Hematopoietic multipotent progenitor cell treated with erythropoietin and hydrocortisone succinate and interleukin-3 and kit ligand, for 8 days (in vitro differentiated cells): ENCODE data around the gene MATCAP1.

ENCODE experiments used
- DNase-seq: peaks from one replicate; pipeline ENCODE4 v3.0.0-alpha.2; 2015

MATCAP1 gene

DNA sequence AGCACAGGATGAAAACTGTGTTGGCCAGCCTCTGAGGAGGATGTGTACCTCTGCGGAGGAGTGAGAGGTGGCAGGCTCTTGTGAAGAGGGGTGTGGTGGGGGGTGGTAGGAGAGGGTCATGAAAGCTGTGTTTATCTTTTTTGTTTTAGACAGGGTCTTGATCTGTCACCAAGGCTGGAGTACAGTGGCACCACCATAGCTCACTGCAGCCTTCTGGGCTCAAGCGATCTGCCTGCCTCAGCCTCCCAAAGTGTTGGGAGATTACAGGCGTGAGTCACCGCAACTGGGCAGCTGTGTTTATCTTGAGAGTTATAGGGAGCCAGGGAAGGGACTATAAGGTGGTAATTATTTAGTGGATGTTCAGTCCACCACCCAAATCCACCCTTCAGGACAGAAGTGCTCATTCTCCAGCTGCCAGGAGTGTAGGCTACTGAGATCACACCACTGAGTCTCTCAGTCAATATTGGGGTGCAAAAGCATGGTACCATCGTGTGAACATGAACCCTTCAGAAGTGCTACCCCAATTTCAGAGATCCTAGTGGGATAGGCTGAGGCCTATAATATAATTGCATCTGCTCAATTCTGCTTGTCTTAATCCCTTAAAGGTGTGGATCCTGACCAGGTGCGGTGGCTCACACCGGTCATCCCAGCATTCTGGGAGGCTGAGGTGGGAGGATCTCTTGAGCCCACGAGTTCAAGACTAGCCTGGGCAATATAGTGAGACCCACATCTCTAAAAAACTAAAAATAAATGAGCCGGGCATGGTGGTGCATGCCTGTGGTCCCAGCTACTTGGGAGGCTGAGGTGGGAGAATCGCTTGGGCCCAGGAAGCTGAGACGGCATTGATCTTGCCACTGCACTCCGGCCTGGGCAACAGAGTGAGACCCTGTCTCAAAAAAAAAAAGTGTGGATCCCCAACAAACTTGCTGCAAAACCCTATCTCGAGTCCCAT, 7.0 kb upstream of the MATCAP1 start:
- peak; percentile 80 for DNase-seq

DNA sequence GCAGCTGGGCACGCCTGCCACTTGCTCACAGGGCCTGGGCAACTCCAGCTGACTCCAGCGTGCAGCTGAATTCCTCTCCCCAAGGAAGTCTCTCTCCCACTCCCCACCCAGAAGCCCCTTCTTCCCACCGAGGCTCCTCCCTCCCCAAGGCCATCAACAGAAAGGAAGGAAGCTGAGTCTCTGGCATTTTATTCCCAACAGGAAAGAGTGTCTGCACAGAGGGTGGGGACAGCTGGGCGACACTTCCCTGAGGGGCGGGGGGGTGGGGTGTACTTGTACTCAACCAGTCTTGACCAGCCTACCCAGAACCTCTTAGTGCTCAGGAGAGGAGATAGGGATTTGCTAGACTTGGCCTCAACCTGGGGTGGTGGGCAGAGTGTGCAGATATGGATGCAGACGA, 6.3 kb upstream of the MATCAP1 start, which contains the start of gene EXOC3L1:
Gene EXOC3L1, minus strand, starts transcription at position 96 of the 400 bp plus-strand sequence. CDS start 460 bp downstream, outside the sequence.
- no peak for DNase-seq

DNA sequence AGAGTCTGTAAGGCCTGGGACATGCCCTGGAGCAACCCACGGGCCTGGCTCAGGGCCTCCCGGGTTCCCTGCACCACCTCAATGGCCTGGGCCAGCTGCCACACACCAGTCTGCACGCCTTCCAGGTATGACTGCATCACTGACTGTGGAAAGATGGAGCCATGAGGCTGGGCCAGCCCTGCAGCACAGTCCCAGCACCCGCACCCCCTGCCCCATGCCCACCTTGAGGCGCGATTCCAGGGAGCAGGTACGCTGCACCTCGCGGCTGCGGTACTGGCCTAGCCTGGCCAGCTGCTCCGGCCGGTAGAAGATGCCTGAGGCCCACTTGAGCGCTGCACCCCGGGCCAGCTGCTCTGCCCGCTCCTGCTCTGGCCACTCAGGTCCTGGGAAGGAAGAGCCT, 5.0 kb upstream of the MATCAP1 start:
- no peak for DNase-seq

DNA sequence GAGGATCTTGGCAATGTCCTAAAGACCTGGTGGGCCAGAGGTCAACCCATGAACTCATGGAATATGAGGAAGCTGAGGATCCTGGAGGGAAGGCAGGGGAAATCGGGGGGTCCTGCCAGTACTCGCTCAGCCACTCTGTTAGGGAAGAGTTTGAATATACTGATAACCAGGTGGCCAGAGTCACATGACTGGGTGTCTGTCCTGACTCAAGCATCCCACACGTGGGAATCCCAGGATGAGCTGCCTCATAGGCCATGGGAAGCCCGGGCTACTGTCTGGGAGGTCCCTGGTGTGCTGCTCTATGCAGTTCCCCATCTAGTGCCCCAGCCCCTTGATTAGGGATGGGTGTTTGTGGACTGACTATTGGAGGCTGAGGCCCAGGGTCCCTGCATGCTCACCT, 4.6 kb upstream of the MATCAP1 start:
- DNase-seq = no peak

DNA sequence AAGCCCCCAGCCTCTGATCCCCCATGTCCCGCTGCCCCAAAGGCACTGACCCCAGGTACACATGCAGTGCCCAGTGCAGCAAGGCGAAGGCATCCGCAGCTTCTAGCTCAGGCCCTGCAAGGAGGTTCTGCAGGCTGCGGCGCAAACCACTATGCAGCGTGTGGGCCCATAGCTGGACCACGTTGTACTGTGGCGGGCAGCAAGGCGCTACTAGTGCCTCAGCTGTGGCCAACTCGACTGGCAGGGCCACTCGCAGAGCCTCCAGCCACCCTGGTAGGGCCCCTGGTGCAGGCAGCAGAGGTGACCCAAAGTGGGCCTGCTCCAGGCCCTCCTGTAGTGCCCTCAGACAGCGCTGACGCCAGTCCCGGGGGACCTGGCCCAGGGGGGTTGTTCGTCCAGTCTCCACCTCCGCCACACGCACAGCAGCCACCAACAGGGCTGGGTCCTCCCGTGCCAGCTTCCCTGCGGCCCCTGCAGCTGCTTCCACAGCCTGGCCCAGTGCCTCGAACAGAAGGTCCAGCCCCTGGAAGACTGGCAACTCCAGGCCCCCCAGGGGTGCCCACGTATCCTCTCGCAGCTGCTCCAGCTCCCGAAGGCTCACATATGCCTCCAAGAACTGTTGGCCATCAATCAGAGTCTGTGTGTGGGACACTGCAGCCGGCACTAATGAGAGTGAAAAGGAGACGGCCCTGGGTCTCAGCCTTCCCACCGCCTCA, 3.6 kb upstream of the MATCAP1 start:
- DNase-seq = no peak

DNA sequence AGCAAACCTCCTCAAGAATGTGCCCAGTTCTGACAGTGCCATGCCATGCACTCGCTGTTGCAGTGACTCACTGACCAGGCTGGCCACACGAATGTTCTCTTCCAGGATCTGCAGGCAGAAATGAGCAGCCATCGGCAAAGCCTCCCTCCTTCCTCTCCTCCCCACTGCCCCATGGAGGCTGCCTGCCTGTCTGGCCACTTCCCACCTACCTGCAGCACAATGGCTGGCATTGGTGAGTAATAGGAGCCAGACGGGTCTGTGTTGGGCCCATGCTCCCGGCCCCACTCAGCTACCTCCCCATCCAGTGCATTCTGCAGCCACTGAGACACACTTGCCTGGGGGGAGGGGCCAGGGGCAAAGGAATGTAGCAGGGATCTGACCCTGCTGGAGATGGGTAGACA, 2.8 kb upstream of the MATCAP1 start:
- no peak for DNase-seq

DNA sequence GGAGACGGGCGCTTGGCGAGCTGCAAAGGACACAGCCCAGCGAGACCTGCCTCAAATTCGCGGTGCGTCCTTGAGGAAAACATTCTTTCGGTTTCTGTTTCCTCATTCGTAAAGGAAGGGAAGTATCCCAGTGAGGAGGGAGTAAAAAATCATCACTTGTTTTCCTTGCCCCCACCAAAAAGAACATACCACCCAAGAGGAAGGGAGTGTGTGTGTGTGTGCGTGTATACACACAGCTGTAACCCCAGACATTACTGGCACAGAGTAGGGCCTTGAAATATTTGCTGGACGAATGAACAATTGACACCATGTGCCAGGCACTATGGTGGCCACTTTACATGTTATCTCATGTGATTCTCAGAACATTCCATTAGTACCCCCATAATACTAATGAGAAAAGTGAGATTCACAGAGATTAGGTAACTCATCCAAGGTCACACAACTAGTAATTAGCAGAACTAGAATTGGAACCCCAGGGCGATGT, 1.9 kb upstream of the MATCAP1 start:
- no peak for DNase-seq

DNA sequence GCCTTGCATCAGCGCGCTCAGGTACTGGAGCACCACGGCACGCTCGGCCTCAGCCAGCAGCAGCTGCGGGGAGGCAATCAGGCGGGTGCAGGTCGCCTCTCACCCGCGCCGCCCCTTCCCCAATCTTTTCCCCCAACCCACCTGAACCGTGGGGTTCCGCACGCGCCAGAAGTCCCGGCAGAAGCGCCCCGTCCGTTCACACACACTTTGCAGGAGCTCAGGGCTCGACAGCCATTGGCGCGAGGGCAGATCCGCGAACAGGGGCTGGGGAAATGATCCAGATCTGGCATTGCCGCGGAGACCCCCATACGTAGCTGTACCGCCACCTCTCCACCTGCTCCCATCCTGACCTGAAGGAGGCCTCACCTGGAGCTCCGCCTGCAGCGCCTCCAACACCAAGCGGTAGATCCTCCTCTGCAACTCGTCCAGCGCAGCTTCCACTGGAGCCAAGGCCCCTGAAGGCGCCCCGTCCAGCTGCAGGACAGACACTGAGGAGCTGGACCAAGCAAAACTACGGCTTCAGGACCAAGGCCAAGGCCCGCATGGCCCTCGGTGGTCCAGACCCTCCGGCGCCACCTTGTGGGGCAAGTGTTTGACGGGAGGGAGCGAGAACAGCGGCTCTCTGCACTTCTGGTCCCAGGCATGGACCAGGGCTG, 1.4 kb upstream of the MATCAP1 start:
- DNase-seq = peak; percentile 85

DNA sequence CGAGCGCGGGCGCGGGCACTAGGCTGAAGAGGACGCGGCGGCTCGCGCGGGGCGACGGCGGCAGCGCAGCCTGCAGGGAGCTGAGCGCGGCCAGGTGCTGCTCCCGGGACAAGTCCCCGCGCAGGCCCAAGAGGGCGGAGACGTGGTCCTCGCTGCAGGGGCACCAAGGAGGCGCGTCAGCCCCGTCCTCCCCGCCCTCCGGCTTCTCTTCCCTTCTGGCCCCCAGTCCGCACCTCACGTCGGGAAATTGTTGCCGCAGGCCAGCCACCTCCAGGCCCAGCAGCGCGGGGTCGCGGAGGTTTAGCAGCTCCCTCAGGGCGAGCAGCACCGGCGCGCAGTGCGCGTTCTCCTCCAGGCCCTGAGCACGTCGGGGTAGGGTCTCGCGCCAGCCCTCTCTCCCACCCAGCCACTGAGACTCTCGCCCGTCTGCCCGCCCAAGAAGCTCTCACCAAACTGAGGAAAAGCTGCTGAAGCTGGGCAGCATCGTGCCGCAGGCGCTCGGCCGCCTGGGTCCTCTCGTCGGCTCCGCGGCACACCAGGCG, 761 bp upstream of the MATCAP1 start:
- DNase-seq = no peak

DNA sequence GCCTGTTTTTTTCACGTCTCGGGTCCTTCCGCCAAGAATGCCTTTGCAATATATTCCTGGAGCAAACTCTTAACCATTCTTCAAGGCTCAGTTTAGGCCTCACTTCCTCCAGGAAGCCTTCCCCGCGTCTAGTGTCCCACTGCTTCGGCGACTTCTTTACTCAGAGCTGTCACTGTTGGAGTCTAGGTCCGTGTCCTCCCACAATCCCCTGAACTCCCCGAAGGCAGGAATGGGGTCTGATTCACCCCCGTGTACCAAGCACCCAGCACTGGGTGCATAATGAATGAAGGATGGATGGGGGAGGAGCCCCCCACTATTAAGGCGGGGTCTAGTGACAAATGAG, 508 bp downstream of the MATCAP1 start:
- DNase-seq = no peak

DNA sequence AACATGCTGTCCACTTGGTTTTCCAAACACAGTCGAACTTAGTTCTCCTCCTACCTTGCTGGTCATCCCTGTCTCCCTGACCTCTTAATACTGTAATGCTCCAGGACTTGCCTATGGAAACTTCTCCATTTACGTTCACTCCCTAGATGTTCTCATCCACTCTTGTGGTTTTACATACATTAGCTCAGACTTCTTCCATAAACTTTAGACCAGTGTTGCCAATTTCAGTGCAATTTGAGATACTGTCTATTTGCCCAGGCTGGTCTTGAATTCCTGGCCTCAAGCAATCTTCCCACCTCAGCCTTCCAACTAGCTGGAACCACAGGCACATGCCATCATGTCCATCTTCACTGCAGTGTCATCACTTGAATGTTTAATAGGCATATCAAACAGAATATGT, 1.5 kb downstream of the MATCAP1 start:
- no peak for DNase-seq

DNA sequence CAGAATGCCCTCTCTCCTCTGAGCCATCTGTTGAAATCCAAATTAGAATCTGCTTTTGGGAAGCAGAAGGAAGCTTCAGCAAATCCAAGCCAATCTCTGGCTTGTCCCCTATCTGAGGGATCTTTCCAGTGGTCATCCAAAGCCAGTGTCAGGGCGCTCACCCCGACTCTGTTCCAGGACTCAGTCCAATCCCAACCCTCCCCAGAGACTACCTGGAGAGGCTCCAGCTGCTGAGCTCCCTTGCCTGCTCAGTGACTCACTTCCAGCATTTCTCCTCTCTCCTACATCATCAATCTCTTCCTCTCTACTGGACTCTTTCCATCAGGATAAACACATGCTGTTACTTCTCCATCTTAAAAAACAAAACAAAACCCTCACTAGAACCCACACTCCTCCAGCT, 2.4 kb downstream of the MATCAP1 start:
- no peak for DNase-seq

DNA sequence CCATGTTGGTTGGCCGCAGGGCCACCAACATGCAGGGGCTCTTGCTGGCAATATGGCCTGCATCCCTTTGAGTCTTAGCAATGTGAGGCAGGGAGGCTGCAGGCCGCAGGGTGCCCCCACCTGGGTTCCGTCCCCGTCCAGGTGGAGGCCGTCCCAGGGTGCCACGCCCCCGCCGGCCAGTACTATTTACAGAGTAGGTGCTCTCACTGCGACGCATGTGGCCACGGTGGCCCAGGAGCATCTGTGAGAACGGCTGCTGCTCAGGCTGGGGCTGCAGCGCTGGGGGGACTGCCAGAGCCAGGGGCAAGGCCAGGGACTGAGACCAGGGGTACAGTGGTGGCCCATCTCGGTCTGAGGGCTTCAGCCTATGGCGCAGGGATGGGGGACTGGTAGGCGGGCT, 3.6 kb downstream of the MATCAP1 start:
- DNase-seq = no peak

DNA sequence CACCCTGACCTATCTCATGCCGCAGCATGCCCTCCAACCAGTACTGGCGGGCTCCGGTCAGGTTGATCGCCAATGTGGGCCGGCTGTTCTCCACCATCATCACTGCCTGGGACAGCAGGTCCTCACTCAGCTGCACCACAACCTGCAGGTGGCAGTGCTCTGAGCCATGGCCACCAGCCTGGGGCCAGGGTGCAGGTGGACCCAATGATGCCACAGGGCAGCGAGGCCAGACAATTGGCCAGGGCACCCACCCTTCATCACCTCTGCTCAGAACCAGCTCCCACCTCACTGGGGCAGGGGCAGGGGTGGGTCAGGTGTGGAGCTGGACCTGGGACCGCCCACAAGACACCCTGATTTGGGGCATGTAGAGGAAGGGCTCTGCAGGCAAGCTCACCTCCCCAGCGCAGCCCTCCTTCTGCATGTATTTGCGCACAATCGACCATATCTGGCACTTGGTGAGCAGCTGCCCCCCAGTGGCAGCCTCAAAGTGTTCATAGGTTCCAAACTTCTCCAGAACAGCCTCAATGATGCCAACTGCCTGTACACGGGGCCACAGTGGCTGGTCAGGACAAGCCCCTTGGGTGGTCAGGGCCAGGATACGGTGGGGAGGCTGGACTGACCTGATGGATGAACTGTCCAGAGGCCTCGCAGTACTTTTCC, 4.2 kb downstream of the MATCAP1 start:
- DNase-seq = peak; percentile 52

DNA sequence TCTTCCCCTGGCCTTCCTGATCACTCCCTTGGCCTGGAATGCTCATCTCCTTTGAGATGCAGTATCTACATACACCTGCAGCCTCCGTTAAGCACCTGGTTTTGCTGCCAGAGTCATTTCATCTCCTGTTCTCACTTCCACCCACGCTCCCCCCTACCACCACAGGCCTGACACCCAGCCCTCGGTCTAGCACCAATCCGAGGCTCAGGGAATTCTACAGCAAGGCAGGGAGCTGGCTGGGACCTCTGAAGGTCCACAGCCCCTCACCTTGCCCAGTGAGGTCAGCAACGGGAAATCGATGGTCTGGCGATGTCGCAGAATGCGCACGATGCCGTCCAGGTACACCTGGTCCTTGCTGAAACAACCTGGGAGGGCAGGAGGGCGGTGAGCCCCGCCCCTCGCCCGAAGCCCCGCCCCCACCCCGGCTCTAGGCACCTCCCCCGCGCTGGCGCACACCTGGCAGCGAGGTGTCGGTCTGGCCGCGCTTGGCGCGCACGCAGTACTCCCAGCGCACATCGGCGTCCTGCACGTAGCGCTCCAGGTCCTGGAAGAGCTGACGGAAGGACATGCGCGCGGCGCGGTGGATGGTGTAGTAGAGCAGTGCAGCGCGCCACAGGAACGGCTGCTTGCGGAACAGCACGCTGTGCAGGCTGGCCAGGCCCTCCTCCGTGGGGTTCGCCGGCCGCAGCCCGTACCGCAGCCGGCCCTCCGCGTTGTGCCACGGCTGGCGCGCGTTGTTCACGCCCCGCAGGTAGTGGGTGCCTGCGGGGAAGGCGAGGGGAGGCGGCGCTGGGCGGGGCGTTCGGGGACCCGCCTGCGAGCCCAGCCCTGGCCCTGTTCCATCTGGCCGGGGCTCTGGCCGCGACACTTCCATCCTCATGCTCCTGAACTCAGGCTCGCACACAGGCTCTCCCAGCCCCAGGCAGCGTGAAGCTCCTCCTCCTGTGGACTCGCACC, 5.7 kb downstream of the MATCAP1 start:
- peak; percentile 37 for DNase-seq

DNA sequence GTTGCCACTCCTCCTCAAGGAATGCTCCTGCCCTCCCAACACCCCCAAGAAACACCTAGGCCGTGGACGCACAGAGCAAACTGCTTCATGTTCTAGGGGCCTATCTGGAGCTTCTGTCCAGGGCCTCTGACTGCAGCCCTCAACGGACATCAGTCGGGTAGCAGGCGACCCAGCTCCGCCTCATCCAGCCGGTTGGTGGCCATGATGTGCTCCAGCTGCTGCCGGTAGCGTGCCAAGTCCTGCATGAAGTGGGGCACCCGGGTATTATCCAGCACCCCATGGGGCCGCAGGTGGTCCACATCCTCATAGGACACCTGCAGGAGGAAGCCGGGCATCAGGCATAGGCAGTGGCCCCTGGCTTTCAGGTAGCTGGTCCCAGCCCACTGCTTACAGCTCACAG, 7.1 kb downstream of the MATCAP1 start:
- no peak for DNase-seq

DNA sequence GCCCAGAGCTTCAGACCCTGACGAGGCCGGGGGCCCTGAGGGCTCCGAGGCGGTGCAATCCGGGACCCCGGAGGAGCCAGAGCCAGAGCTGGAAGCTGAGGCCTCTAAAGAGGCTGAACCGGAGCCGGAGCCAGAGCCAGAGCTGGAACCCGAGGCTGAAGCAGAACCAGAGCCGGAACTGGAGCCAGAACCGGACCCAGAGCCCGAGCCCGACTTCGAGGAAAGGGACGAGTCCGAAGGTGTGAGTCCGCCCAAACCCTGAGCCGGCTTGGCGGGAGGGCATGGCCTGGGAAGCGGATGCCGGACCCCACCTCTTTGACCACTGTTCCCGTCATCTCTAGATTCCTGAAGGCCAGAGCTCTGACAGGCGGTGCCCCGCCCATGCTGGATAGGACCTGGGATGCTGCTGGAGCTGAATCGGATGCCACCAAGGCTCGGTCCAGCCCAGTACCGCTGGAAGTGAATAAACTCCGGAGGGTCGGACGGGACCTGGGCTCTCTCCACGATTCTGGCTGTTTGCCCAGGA, 9.0 kb downstream of the MATCAP1 start:
- DNase-seq = no peak

DNA sequence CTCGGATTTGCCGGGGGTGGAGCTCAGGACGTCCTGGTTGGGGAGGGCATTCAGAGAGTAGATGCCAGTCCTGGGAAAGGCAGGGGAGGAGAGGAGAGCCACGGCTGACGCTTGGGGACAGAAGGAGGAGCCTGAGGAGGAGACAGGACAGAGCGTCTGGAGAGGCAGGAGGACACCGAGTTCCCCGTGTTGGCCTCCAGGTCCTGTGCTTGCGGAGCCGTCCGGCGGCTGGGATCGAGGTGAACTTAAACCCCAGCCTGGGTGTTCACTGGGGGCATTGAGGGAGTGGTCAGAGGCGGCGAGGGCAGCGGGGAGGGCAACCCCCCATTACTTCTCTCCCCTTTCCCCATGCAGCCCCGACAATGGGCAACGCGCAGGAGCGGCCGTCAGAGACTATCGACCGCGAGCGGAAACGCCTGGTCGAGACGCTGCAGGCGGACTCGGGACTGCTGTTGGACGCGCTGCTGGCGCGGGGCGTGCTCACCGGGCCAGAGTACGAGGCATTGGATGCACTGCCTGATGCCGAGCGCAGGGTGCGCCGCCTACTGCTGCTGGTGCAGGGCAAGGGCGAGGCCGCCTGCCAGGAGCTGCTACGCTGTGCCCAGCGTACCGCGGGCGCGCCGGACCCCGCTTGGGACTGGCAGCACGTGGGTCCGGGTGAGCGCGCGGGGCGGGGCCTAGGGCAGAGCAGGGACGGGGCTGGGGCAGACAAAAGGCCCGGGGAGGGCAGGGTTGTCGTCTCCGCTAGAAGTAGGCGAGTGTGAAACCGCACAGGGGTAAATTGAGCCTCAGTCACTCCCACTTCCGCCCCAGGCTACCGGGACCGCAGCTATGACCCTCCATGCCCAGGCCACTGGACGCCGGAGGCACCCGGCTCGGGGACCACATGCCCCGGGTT, 9.7 kb downstream of the MATCAP1 start:
- DNase-seq = peak; percentile 85

DNA sequence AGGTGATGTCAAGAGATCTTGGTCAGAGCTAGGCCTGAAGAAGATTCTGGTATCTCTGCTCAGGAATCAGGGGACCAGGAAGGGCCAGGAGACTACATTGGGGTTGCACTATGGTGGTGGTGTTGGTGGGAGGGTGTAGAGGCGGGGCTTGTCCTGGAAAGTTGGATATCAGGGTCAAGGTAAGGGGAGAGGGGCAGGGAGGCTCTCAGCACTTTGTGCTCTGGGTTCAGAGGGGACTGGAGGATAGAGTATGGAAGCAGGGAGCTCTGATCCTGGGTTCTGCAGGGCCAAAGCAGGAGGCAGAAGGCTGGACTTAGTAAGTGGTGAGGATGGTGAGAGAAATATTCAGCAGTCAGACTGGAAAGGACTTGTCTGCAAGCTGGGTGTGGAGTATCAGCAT, 10.4 kb downstream of the MATCAP1 start:
- DNase-seq = no peak
